T-helper 2 cell treated with Interferon-gamma antibody and Interleukin-4, amounts not matched to agents 5 μg/mL and 100 μg/mL, for 36 hours (primary cell): ENCODE results near the gene CCT2.
A peak's percentile ranks its signal among the peaks of the same experiment; 100 is the strongest.

ENCODE experiments used
- DNase-seq: peaks from one replicate; pipeline ENCODE4 v3.0.0; 2021; ENCODE audit warnings: low spot score
- H3K27ac Mint-ChIP-seq: one replicate; pipeline ENCODE4 v1.8.0; 2021; ENCODE audit warnings: mild to moderate bottlenecking, mixed read lengths
- H3K27me3 Mint-ChIP-seq: one replicate; pipeline ENCODE4 v1.8.0; 2021; ENCODE audit warnings: low read depth, mixed read lengths
- H3K36me3 Mint-ChIP-seq: one replicate; pipeline ENCODE4 v1.8.0; 2021; ENCODE audit warnings: low read depth, mixed read lengths
- H3K4me1 Mint-ChIP-seq: one replicate; pipeline ENCODE4 v1.8.0; 2021; ENCODE audit warnings: low read depth, mixed read lengths
- H3K4me3 Mint-ChIP-seq: one replicate; pipeline ENCODE4 v1.8.0; 2022; ENCODE audit warnings: mild to moderate bottlenecking, moderate library complexity, mixed read lengths
- H3K9me3 Mint-ChIP-seq: one replicate; pipeline ENCODE4 v1.8.0; 2021; ENCODE audit warnings: mixed read lengths

CCT2 gene

DNA sequence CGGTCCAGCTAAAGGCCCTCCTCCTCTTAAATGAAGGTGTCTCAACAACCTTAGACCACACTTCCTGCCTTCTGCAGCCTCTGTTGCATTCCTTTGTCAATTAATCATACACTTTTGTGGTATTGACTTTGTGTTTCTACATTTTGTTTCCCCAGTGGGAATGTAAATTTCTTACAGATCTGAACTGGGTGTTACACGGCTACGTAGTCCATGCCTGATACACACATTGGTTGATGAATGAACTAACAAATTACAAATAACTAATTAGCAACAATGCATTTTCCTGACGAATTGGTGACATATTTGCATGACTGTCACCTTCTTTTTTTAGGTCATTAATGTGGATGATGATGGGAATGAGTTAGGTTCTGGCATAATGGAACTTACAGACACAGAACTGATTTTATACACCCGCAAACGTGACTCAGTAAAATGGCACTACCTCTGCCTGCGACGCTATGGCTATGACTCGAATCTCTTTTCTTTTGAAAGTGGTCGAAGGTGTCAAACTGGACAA lies 15.2 kb upstream of the CCT2 start:
- no peak overlapping the region for H3K4me3 Mint-ChIP-seq
- H3K36me3 Mint-ChIP-seq = peaks cover 33% of the 10 kb centered on the region
- no peak overlapping the region for H3K27ac Mint-ChIP-seq

DNA sequence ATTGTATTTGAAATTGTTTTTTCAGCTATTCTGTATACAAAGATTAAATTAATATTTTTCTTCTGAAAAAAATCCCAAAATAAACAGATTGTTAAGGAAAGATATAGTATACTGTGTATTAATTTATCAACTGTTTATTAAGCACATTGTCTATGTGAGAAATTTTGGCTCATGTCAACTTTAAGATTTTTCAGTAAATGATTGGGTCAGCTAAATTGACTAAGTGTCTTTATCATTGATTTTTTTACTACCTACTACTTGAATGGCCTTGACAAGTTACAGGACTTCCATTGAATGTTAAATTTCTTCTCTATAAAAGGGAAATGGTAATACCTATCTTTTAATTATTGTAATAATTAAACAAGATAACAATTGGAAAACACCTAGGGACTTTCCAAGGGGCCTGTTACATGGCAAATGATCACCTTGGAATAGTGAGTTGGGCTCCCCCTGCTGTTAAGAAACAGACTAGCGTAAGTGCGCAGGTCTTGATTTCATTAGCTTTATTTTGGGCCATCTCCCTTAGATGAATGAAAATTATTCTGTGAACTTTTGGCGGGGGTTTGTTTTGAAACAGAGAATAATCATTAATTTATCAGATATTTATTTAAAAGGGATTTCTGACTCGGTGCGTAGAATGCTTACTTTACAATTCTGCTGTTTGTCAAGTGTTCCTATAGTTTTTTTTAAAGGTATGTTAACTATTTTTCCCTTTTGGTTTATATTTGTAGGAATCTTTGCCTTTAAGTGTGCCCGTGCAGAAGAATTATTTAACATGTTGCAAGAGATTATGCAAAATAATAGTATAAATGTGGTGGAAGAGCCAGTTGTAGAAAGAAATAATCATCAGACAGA lies 14.5 kb upstream of the CCT2 start:
- no peaks in the 10 kb centered on the region for H3K27me3 Mint-ChIP-seq
- peak; percentile 24 for DNase-seq
- peaks cover 33% of the 10 kb centered on the region for H3K36me3 Mint-ChIP-seq
- no peak overlapping the region for H3K27ac Mint-ChIP-seq
- no peaks in the 10 kb centered on the region for H3K9me3 Mint-ChIP-seq
- H3K4me3 Mint-ChIP-seq = no peak overlapping the region
- peaks cover 10% of the 10 kb centered on the region for H3K4me1 Mint-ChIP-seq

More for the DNA sequence above, 15.2 kb upstream of the CCT2 start:
- H3K27me3 Mint-ChIP-seq = no peaks in the 10 kb centered on the region
- DNase-seq = no peak
- no peaks in the 10 kb centered on the region for H3K9me3 Mint-ChIP-seq
- peaks cover 10% of the 10 kb centered on the region for H3K4me1 Mint-ChIP-seq

DNA sequence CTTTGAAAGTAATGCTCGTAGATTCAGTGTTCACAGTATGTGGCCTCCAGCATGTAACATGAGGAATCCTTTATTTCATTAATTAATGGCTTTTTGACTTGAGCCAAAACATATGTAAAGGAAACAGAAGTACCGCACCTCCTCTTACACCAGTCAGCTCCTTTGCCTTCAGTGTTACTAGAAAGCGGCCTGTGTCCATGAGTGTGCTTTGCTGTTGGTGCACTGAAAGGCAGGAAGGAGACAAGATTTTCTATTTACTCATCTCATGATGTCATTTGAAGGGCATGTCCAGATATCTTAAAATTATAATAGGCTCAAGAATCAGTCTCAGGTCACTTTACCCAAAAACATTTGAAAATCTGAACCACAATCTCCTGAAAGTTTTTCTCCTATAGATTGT lies 9.9 kb upstream of the CCT2 start:
- Mint-ChIP-seq H3K4me3 (no peak overlapping the region), H3K27me3 (no peaks in the 10 kb centered on the region), H3K27ac (no peak overlapping the region), H3K36me3 (peaks cover 25% of the 10 kb centered on the region), H3K4me1 (peaks cover 4% of the 10 kb centered on the region), H3K9me3 (no peaks in the 10 kb centered on the region)
- DNase-seq = no peak

DNA sequence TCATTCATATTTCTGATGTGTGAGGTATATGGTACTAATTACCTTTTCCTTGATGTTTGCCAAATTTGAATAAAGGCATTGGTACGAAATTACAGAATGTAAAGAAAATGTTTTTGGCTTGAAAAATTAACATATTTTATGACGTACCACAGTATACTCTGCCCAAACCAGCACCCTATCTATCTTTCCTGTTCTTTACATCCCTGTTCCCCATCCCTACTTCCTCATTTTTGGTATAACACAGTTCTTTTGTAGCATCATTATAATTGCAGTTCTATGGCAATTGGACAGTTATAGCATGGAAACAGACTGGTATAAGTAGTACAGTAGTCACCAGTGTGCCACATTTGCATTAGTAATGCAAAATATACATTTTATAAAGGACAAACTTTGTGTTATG lies 7.0 kb upstream of the CCT2 start:
- H3K9me3 Mint-ChIP-seq = no peaks in the 10 kb centered on the region
- no peak for DNase-seq
- no peak overlapping the region for H3K27ac Mint-ChIP-seq
- H3K4me3 Mint-ChIP-seq = no peak overlapping the region
- peaks cover 3% of the 10 kb centered on the region for H3K4me1 Mint-ChIP-seq
- no peaks in the 10 kb centered on the region for H3K27me3 Mint-ChIP-seq
- peaks cover 13% of the 10 kb centered on the region for H3K36me3 Mint-ChIP-seq

DNA sequence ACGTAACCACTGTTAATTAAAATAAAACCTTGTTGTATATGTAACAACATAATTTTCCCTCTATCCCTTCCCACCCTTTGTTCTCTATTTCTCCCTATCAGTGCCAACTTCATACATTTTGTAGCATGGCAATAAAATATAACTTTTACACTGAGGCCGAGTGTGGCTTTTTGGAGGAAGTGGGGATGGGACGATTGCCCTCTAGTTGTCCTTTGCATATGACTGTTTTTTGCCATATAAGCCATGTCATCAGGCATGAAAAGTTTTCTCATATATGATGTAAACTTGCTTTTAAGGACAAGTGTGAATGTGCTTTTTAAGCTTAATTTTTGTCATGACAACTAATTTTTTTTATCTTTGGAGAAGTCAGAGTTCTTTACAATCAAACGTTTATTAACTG lies 6.2 kb upstream of the CCT2 start:
- no peak overlapping the region for H3K4me3 Mint-ChIP-seq
- H3K9me3 Mint-ChIP-seq = no peaks in the 10 kb centered on the region
- no peak overlapping the region for H3K27ac Mint-ChIP-seq
- H3K36me3 Mint-ChIP-seq = peaks cover 10% of the 10 kb centered on the region
- H3K4me1 Mint-ChIP-seq = peaks cover 3% of the 10 kb centered on the region
- DNase-seq = no peak
- no peaks in the 10 kb centered on the region for H3K27me3 Mint-ChIP-seq

DNA sequence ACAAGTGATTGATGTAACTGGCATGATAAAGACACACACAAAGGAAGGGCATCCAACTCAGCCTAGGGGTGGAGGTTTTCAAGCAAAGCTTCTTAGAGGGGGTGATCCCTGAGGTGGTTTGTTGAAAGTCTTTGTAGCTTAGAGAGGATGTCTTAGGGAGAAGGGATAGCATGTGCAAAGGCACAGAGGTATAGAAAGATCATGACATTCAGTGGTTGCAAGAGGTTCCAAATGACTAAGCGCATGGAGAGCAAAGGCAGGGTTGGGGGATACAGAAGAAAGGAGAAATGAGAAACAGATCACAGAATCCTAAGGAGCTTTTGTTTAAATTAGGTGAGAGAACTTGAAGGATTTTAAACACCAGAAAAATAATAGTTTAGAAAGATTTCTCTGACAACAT lies 5.2 kb upstream of the CCT2 start:
- no peak for DNase-seq
- Mint-ChIP-seq H3K4me1 (peaks cover 3% of the 10 kb centered on the region), H3K9me3 (no peaks in the 10 kb centered on the region), H3K27me3 (no peaks in the 10 kb centered on the region), H3K27ac (no peak overlapping the region), H3K36me3 (peaks cover 1% of the 10 kb centered on the region), H3K4me3 (no peak overlapping the region)

DNA sequence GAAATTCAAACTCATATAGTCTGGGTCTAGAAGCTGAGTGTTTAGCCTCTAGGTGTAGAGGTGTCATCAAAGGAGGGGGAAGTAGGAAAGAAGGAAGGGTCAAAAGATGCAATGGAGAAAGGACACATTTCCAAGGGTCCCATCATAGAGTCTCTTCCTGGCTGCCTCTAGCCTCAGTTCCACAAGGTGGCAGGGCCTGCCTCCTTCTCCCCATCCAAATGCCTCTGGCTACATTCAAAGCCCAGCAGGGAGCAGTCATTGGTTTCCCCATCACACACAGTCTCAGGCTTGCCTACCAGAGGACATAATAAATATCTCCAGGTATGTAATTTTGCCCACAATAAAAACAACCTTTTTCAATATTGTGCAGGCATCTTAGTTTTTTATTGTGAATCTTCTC lies 2.1 kb upstream of the CCT2 start:
- peaks cover 23% of the 10 kb centered on the region for H3K36me3 Mint-ChIP-seq

DNA sequence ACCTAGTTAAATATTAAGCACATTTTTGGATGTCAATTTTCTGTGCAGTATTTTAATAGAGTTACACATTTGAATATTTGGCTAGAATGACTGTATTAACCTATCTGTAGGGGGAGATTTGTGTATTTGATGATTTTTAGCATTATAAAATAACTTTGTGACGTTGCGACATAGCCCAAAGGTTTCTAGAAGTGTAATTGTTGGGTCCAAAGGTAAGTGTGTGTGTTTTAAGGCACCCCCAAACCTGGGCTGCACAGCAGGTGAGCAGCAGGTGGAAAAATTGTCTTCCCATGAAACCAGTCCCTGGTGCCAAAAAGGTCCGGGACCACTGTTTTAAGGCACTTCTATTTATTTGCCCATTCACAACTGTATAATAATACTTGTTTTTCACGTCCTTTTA lies 3.3 kb downstream of the CCT2 start:
- no peaks in the 10 kb centered on the region for H3K27me3 Mint-ChIP-seq
- H3K36me3 Mint-ChIP-seq = peaks cover 64% of the 10 kb centered on the region
- DNase-seq = no peak
- no peaks in the 10 kb centered on the region for H3K9me3 Mint-ChIP-seq
- peaks cover 8% of the 10 kb centered on the region for H3K4me1 Mint-ChIP-seq
- no peak overlapping the region for H3K4me3 Mint-ChIP-seq
- no peak overlapping the region for H3K27ac Mint-ChIP-seq

More for the DNA sequence above, 2.1 kb upstream of the CCT2 start:
- Mint-ChIP-seq H3K9me3 (no peaks in the 10 kb centered on the region), H3K4me3 (no peak overlapping the region), H3K27ac (no peak overlapping the region), H3K4me1 (peaks cover 6% of the 10 kb centered on the region), H3K27me3 (no peaks in the 10 kb centered on the region)
- DNase-seq = no peak

DNA sequence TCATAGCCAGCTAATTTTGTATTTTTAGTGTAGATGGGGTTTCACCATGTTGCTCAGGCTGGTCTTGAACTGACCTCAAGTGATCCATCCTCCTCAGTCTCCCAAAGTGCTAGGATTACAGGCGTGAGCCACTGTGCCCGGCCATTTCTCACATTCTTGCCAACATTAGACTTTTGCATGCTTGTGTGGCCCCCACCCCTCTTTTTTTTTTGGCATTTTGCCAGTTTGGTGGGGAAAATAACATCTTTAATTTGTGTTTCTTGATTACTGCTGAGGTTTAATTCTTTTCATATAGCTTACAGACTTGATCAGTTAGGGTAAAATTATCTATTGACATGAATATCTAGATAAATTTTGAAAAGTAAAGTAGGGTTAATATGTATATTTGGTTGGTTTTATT lies 3.8 kb downstream of the CCT2 start:
- Mint-ChIP-seq H3K4me1 (peaks cover 9% of the 10 kb centered on the region), H3K4me3 (no peak overlapping the region), H3K9me3 (no peaks in the 10 kb centered on the region), H3K36me3 (peaks cover 69% of the 10 kb centered on the region), H3K27ac (no peak overlapping the region), H3K27me3 (no peaks in the 10 kb centered on the region)
- DNase-seq = no peak

DNA sequence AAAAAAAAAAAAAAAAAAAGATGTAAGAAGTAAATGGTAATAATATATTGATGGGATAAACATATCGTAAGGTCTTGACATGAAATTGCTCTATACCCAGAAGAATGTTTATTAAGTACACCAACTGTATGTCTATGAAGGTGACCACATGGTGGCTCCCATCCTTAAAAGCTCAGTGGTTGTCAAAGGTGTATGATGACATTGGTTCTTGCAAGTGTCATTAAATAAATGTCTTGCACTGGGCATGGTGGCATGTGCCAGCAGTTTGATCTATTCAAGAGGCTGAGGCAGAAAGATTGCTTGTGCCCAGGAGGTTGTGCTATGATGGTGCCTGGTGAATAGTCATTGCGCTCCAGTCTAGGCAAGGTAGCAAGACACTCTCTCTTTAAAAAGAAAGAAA lies 10.4 kb downstream of the CCT2 start:
- no peaks in the 10 kb centered on the region for H3K27me3 Mint-ChIP-seq
- H3K4me1 Mint-ChIP-seq = peaks cover 7% of the 10 kb centered on the region
- no peak overlapping the region for H3K27ac Mint-ChIP-seq
- DNase-seq = no peak
- no peak overlapping the region for H3K4me3 Mint-ChIP-seq
- peaks cover 68% of the 10 kb centered on the region for H3K36me3 Mint-ChIP-seq
- H3K9me3 Mint-ChIP-seq = no peaks in the 10 kb centered on the region

DNA sequence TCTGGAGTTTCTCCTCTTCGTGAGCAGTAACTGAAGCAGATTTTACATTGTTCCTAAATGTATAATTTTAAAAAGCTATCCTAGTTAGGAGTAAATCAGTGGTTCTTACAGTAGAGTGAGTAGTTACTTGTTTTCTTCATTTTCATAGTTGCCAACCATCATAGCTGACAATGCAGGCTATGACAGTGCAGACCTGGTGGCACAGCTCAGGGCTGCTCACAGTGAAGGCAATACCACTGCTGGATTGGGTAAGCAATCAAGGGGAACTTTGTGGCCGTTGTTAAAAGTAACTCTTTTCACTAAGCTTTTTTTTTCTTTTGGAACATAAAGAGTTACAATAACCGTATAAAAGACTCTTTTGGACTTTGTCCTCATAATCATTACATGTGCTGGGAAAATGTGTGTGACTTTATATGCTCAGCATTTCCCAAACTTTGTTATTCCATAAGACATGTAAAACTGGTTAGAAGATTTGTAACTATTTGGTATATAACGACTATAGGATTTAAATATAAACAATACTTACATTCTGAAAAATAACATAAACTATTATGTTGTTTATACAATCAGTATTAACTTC lies 13.0 kb downstream of the CCT2 start:
- Mint-ChIP-seq H3K9me3 (no peaks in the 10 kb centered on the region), H3K4me1 (peaks cover 5% of the 10 kb centered on the region), H3K36me3 (peaks cover 72% of the 10 kb centered on the region), H3K4me3 (no peak overlapping the region), H3K27me3 (no peaks in the 10 kb centered on the region), H3K27ac (no peak overlapping the region)
- DNase-seq = no peak

DNA sequence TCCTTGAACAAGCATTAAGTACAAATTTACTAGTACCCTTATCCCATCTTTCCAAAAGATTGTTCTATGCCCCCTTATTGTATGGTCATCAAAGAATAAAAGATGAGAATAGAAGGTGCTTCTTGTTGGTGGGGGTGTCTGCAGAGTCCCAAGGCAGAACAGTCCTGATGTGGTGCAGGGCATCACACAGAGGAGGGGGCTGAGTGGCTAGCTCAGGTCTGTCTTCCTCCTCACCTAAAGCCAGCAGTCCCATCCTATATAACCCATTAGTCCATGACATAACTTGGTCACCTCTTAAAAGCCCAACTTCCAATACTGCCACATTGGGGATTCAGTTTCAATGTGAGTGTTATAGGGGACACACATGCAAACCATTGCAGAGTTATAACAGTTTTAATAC lies 15.5 kb downstream of the CCT2 start:
- H3K27me3 Mint-ChIP-seq = no peaks in the 10 kb centered on the region
- peaks cover 2% of the 10 kb centered on the region for H3K4me1 Mint-ChIP-seq
- H3K36me3 Mint-ChIP-seq = peaks cover 61% of the 10 kb centered on the region
- DNase-seq = no peak
- no peaks in the 10 kb centered on the region for H3K9me3 Mint-ChIP-seq
- H3K4me3 Mint-ChIP-seq = no peak overlapping the region
- H3K27ac Mint-ChIP-seq = no peak overlapping the region

DNA sequence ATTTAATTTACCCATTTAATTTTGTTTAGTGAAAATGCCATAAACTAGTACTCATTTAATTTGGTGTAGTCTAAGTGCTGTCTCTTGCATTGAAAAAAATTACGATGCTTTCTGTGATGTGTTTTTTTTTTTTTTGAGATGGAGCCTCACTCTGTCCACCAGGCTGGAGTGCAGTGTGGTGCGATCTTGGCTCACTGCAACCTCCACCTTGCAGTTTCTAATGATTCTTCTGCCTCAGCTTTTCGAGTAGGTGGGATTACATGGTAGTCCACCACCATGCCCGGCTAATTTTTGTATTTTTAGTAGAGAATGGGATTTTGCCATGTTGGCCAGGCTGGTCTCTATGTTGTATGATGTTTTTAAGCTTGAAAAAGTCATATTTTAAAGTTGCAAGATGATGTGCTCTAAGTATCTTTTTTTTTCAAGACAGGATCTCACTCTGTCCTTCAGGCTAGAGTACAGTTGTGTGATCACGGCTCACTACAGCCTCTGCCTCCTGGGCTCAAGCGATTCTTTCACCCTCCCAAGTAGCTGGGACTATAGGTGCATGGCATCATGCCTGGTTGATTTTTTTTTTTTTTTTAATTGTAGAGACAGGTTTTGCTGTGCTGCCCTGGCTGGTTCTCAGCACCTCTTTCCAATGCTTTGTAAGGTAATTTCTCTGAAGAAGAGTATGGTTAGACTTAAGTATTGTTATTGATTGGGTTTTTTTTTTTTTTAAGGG lies 16.9 kb downstream of the CCT2 start:
- Mint-ChIP-seq H3K4me3 (no peak overlapping the region), H3K4me1 (no peaks in the 10 kb centered on the region), H3K9me3 (no peaks in the 10 kb centered on the region), H3K27ac (no peak overlapping the region), H3K27me3 (no peaks in the 10 kb centered on the region), H3K36me3 (peaks cover 51% of the 10 kb centered on the region)
- DNase-seq = no peak

DNA sequence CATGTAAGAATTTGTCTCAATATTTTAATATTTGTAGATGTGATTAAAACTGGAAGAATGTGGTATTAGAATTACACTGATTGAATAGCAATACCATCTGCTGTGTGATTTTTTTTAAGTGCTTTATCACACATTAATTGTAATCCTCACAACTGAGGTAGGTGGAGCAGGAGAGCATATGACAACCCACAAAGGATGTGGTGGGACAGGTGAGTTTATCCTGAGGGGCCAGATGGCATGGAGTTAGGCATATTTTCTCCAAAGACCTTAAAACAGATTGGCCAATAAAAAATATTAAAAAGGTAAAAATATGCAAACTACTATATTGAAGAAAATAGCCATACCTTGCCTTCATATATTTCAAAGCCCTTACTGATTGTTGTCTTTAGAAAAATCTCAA lies 17.7 kb downstream of the CCT2 start:
- Mint-ChIP-seq H3K9me3 (no peaks in the 10 kb centered on the region), H3K4me1 (no peaks in the 10 kb centered on the region), H3K27me3 (no peaks in the 10 kb centered on the region), H3K27ac (no peak overlapping the region), H3K36me3 (peaks cover 44% of the 10 kb centered on the region), H3K4me3 (no peak overlapping the region)
- DNase-seq = no peak
